ENCODE measurements around the gene ANTXR1. TPM values are rescaled to one million over a fixed set of nuclear protein-coding genes. Genes with fewer than 3 reads are reported as not detected.

Gene ANTXR1
- total RNA-seq, 1 experiment from 2014 or later, result 0.66 TPM

DNA sequence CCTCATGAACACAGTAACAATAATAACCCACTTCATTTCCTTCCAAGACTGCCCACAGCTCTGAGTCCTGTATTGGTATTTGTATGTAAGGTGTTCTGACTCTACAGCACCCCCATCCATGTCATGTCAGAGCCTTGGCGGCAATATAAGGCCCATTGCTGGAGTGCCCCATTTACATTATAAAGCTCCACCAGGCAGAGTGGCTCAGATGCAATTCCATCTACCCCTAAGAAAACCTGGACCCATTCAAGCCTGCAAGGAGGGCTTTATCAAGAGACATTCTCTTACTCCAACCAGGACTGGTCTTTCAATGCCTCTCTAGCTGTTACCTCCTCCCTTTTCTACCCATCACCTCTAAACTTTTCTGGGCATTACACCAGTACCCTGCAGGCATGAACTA lies 101.6 kb downstream of the ANTXR1 start:
- Mint-ChIP-seq H3K27me3 (ENCODE audit: unreplicated experiment) (peaks cover 72% of the 10 kb centered on the region), H3K4me1 (ENCODE audit: low read depth, unreplicated experiment) (no peaks in the 10 kb centered on the region), H3K27ac (ENCODE audit: unreplicated experiment) (no peak overlapping the region), H3K36me3 (ENCODE audit: insufficient read depth, unreplicated experiment) (no peaks in the 10 kb centered on the region), H3K4me3 (ENCODE audit: low read depth, unreplicated experiment) (no peak overlapping the region), H3K9me3 (ENCODE audit: low read depth, unreplicated experiment) (no peaks in the 10 kb centered on the region)
- no TSS peak for BruUV-seq (replicated peaks)
- TF ChIP-seq, protein P1, sequence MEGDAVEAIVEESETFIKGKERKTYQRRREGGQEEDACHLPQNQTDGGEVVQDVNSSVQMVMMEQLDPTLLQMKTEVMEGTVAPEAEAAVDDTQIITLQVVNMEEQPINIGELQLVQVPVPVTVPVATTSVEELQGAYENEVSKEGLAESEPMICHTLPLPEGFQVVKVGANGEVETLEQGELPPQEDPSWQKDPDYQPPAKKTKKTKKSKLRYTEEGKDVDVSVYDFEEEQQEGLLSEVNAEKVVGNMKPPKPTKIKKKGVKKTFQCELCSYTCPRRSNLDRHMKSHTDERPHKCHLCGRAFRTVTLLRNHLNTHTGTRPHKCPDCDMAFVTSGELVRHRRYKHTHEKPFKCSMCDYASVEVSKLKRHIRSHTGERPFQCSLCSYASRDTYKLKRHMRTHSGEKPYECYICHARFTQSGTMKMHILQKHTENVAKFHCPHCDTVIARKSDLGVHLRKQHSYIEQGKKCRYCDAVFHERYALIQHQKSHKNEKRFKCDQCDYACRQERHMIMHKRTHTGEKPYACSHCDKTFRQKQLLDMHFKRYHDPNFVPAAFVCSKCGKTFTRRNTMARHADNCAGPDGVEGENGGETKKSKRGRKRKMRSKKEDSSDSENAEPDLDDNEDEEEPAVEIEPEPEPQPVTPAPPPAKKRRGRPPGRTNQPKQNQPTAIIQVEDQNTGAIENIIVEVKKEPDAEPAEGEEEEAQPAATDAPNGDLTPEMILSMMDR (IDR thresholded peaks at IDR 0.05; ENCODE audit: unreplicated experiment), result no peak
- CTCF ChIA-PET, result no interaction called here
- intact Hi-C loops (cut with micrococcal nuclease; ENCODE audit: unreplicated experiment), result no loop called here
- DNase-seq, result no peak

DNA sequence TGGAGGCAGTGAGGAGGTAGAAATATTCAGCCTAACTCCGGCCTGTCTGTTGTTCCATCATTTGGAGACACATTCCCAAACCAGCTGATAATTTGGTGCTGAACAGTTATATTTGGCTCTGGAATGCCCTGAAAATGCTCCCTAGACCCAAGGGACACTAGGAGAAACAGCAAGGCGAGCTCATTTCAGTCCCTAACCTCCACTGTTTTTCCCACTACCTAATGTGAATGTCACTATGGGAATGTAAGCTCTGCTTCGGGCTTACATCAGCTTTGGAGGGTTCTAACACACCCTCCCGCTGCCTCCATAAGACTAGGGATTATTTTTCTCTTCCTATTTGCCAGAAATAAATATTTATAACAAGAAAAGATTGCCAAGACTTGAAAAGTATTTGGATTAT lies 103.5 kb downstream of the ANTXR1 start:
- H3K9me3 Mint-ChIP-seq (ENCODE audit: low read depth, unreplicated experiment), result no peaks in the 10 kb centered on the region
- intact Hi-C loops (cut with micrococcal nuclease; ENCODE audit: unreplicated experiment), result no loop called here
- TF ChIP-seq, protein P1 (IDR thresholded peaks at IDR 0.05; ENCODE audit: unreplicated experiment), result no peak
- BruUV-seq (replicated peaks), result no TSS peak
- H3K27me3 Mint-ChIP-seq (ENCODE audit: unreplicated experiment), result peaks cover 57% of the 10 kb centered on the region
- no peak overlapping the region for H3K4me3 Mint-ChIP-seq (ENCODE audit: low read depth, unreplicated experiment)
- CTCF ChIA-PET, result no interaction called here
- H3K27ac Mint-ChIP-seq (ENCODE audit: unreplicated experiment), result no peak overlapping the region
- DNase-seq, result no peak
- H3K36me3 Mint-ChIP-seq (ENCODE audit: insufficient read depth, unreplicated experiment), result no peaks in the 10 kb centered on the region
- H3K4me1 Mint-ChIP-seq (ENCODE audit: low read depth, unreplicated experiment), result no peaks in the 10 kb centered on the region

DNA sequence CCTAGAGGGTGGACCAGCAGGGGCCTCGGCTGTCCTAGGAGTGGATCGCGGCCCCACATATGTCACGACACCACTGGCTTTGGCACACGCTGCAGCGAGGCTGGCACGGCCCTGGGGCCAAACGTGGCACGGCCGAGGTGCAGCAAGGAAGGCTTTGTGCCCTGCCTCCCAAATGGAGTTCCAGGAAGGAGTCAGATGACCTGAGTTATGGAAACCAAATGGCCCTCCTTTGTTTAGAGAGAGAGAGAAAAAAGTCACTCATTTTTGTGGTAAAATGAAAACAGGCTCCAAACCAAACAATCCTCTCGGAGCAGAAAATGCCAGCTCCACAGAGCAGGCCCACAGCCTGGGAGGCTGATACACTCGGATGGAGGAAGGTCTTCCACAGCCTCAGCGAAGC lies 105.6 kb downstream of the ANTXR1 start:
- TF ChIP-seq, protein P1 (IDR thresholded peaks at IDR 0.05; ENCODE audit: unreplicated experiment), result no peak
- no peaks in the 10 kb centered on the region for H3K9me3 Mint-ChIP-seq (ENCODE audit: low read depth, unreplicated experiment)
- H3K27me3 Mint-ChIP-seq (ENCODE audit: unreplicated experiment), result peaks cover 57% of the 10 kb centered on the region
- CTCF ChIA-PET, result no interaction called here
- H3K4me3 Mint-ChIP-seq (ENCODE audit: low read depth, unreplicated experiment), result no peak overlapping the region
- no peaks in the 10 kb centered on the region for H3K36me3 Mint-ChIP-seq (ENCODE audit: insufficient read depth, unreplicated experiment)
- BruUV-seq (replicated peaks), result no TSS peak
- DNase-seq, result no peak
- H3K4me1 Mint-ChIP-seq (ENCODE audit: low read depth, unreplicated experiment), result no peaks in the 10 kb centered on the region
- H3K27ac Mint-ChIP-seq (ENCODE audit: unreplicated experiment), result no peak overlapping the region
- intact Hi-C loops (cut with micrococcal nuclease; ENCODE audit: unreplicated experiment), result no loop called here

DNA sequence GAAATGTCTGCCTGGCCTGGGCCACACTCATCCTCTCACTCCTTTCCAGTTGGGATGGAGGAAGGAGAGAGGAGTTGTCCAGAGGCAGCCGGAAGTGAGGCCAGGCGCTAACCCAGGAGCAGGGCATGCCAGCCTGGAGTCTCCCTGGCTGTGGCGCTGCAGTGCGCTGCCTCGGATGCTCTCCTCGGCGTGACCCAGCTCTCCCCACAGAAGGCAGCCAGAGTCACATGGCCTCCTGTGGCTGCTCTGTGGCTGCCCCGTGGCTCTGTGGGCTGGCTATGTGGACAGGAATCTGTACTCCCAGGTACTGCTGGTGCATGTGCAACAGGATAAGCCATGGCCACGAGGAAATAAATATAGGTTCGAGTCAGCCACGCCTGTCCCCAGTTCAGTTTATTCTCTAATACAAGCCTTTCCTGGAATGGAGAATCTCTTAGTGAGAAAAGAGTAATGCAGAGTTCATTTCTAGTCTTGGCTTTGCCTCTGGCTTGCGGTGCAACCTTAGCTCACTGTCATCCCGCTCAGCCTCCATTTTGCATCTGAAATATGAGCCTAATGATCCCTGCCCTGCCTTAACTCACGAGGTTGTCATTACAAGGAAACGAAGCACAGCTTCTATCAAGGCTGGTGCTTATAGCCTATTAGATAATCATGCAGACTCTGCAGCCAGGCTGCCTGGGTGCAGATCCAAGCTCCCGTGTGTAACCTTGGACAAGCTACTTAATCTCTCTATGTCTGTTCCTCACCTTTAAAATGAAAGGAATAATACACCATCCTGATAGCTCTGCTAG lies 106.3 kb downstream of the ANTXR1 start:
- no peaks in the 10 kb centered on the region for H3K4me1 Mint-ChIP-seq (ENCODE audit: low read depth, unreplicated experiment)
- H3K4me3 Mint-ChIP-seq (ENCODE audit: low read depth, unreplicated experiment), result no peak overlapping the region
- no peak overlapping the region for H3K27ac Mint-ChIP-seq (ENCODE audit: unreplicated experiment)
- no peaks in the 10 kb centered on the region for H3K36me3 Mint-ChIP-seq (ENCODE audit: insufficient read depth, unreplicated experiment)
- H3K27me3 Mint-ChIP-seq (ENCODE audit: unreplicated experiment), result peaks cover 57% of the 10 kb centered on the region
- CTCF ChIA-PET, result no interaction called here
- BruUV-seq (replicated peaks), result no TSS peak
- DNase-seq, result no peak
- no peaks in the 10 kb centered on the region for H3K9me3 Mint-ChIP-seq (ENCODE audit: low read depth, unreplicated experiment)
- intact Hi-C loops (cut with micrococcal nuclease; ENCODE audit: unreplicated experiment), result no loop called here
- TF ChIP-seq, protein P1 (IDR thresholded peaks at IDR 0.05; ENCODE audit: unreplicated experiment), result no peak

Data from Calu3 (cell line).